HCT116 (cell line): ENCODE data around the gene RBM4B. TPM values are rescaled to one million over a fixed set of nuclear protein-coding genes. Genes with fewer than 3 reads are reported as not detected.
"Not testable (repeated sequence)": the region's sequence is repeated elsewhere in the genome, so short reads cannot be mapped to it uniquely, and the experiment has no call there.

Experiments used
- ATAC-seq: fragments of 200-7000 bp; cut with Tn5 transposase; 2 replicates; pipeline ENCODE4 v1.9.1; 2020; ENCODE audit warnings: mild to moderate bottlenecking, moderate library complexity
- BruUV-seq: library from RNA; stranded (reverse); fragments of 400-500 nt; replicated peaks from 2 replicates; lab custom pipeline; 2021; lab: Mats Ljungman, UMichigan
- CTCF ChIA-PET: fragments of 300-600 bp; sonication (Branson Sonifier 250); formaldehyde crosslinking; loops from one replicate; lab custom pipeline; 2021; ENCODE audit warnings: antibody characterized with exemption; lab: Charles Lee
- POLR2A ChIA-PET: fragments of 300-600, 350-600 bp; sonication (Branson Sonifier 250); formaldehyde crosslinking; loops from one replicate; lab custom pipeline; 2021; ENCODE audit warnings: antibody characterized with exemption; lab: Charles Lee
- RAD21 ChIA-PET, 2 experiments: fragments of 300-600 bp; sonication (Branson Sonifier 250); formaldehyde crosslinking; loops; one replicate each; lab custom pipeline; 2023; ENCODE audit warnings: low total read pairs in 2 of 2; ENCODE audit not compliant: uncharacterized antibody in 2 of 2, unreplicated experiment in 2 of 2, low non-redundant PET in 1 of 2; lab: Charles Lee
- DNase-seq: peaks from one replicate; pipeline ENCODE4 v3.0.0-alpha.2; 2010; ENCODE audit warnings: low read depth, low spot score
- H2AFZ ChIP-seq: fragments of 200-600 bp; shearing (Covaris generic), sonication (generic); 2 replicates; pipeline ENCODE4 v1.6.1; 2017; ENCODE audit warnings: low read depth, mixed run types, mixed read lengths, antibody characterized with exemption, low read length; ENCODE audit not compliant: poor library complexity, severe bottlenecking
- H3K27ac ChIP-seq: 2 replicates; pipeline ENCODE4 v1.5.1; 2012; ENCODE audit warnings: low read depth, low read length
- H3K27me3 ChIP-seq: fragments of 200-600 bp; sonication (generic); 2 replicates; pipeline ENCODE4 v1.6.1; 2016; ENCODE audit warnings: mixed run types, low read length, mixed read lengths; ENCODE audit not compliant: insufficient read depth
- H3K36me3 ChIP-seq, 2 experiments: fragments of 200-500 bp in 1 of 2; fragments of 200-600 bp in 1 of 2; sonication (Bioruptor generic) in 1 of 2; sonication (generic) in 1 of 2; 2 replicates each; pipeline versions ENCODE4 v1.5.1 to v1.6.1; 2014 to 2016; ENCODE audit warnings: low read length in 2 of 2, inconsistent platforms in 1 of 2, mixed read lengths in 1 of 2, mixed run types in 1 of 2; ENCODE audit not compliant: insufficient read depth in 2 of 2, control insufficient read depth in 1 of 2
- H3K4me1 ChIP-seq, 2 experiments: fragments of 200-600 bp in 1 of 2; sonication (generic) in 1 of 2; 2 replicates each; pipeline versions ENCODE4 v1.5.1 to v1.6.1; 2012 to 2017; ENCODE audit warnings: low read length in 2 of 2, inconsistent platforms in 1 of 2, mild to moderate bottlenecking in 1 of 2, mixed read lengths in 1 of 2, mixed run types in 1 of 2, moderate library complexity in 1 of 2; ENCODE audit not compliant: insufficient read depth in 2 of 2, control insufficient read depth in 1 of 2
- H3K4me2 ChIP-seq: fragments of 200-600 bp; sonication (generic); 2 replicates; pipeline ENCODE4 v1.6.1; 2017; ENCODE audit warnings: mixed run types, low read length, mixed read lengths
- H3K4me3 ChIP-seq, 2 experiments: fragments of 200-600 bp in 1 of 2; sonication (generic) in 1 of 2; replicated peaks in 1 of 2; 2 replicates each; pipeline ENCODE4 v1.5.1; 2011 to 2016; ENCODE audit warnings: low read length in 2 of 2, control low read depth in 1 of 2, low read depth in 1 of 2, mild to moderate bottlenecking in 1 of 2, mixed read lengths in 1 of 2, mixed run types in 1 of 2
- H3K79me2 ChIP-seq: fragments of 200-600 bp; sonication (generic); 2 replicates; pipeline ENCODE4 v1.6.1; 2017; ENCODE audit warnings: mild to moderate bottlenecking, mixed run types, low read length, moderate library complexity, mixed read lengths; ENCODE audit not compliant: insufficient read depth
- H3K9ac ChIP-seq: fragments of 200-600 bp; sonication (generic); 2 replicates; pipeline ENCODE4 v1.6.1; 2016; ENCODE audit warnings: low read length, mixed read lengths
- H3K9me2 ChIP-seq: fragments of 200-600 bp; sonication (generic), shearing (Covaris generic); 2 replicates; pipeline ENCODE4 v1.6.1; 2017; ENCODE audit warnings: mixed run types, mild to moderate bottlenecking, moderate library complexity; ENCODE audit not compliant: insufficient read depth
- H3K9me3 ChIP-seq, 2 experiments: fragments of 200-500 bp in 1 of 2; fragments of 200-600 bp in 1 of 2; sonication (Bioruptor generic) in 1 of 2; sonication (generic) in 1 of 2; 2 replicates each; pipeline ENCODE4 v1.6.1; 2014 to 2017; ENCODE audit warnings: low read length in 2 of 2, mixed read lengths in 2 of 2, inconsistent platforms in 1 of 2, low read depth in 1 of 2, mild to moderate bottlenecking in 1 of 2, mixed run types in 1 of 2, moderate library complexity in 1 of 2; ENCODE audit not compliant: control insufficient read depth in 1 of 2, insufficient read depth in 1 of 2
- H4K20me1 ChIP-seq: fragments of 200-600 bp; sonication (generic), shearing (Covaris generic); 2 replicates; pipeline ENCODE4 v1.6.1; 2017; ENCODE audit warnings: mixed run types, mild to moderate bottlenecking, moderate library complexity; ENCODE audit not compliant: insufficient read depth
- CBX3 ChIP-seq: IDR thresholded peaks from 2 replicates; pipeline ENCODE4 v1.6.1; 2012; ENCODE audit warnings: low read depth
- CEBPB ChIP-seq: IDR thresholded peaks from 2 replicates; pipeline ENCODE4 v1.6.1; 2012; ENCODE audit warnings: low read depth
- EGR1 ChIP-seq: IDR thresholded peaks from 2 replicates; pipeline ENCODE4 v1.6.1; 2012; ENCODE audit warnings: low read depth
- FOSL1 ChIP-seq: IDR thresholded peaks from 2 replicates; pipeline ENCODE4 v1.6.1; 2012; ENCODE audit warnings: low read depth
- POLR2A ChIP-seq: IDR thresholded peaks from 2 replicates; pipeline ENCODE4 v1.7.0; 2011; ENCODE audit warnings: borderline replicate concordance; ENCODE audit not compliant: insufficient read depth, insufficient read length; ENCODE audit errors: extremely low read depth
- POLR2AphosphoS5 ChIP-seq: IDR thresholded peaks from 2 replicates; pipeline ENCODE4 v1.6.1; 2011; ENCODE audit warnings: mild to moderate bottlenecking, low read depth, low read length, moderate library complexity
- SIN3A ChIP-seq: IDR thresholded peaks from 2 replicates; pipeline ENCODE4 v1.6.1; 2012; ENCODE audit warnings: low read depth
- SRF ChIP-seq: IDR thresholded peaks from 2 replicates; pipeline ENCODE4 v1.6.1; 2012; ENCODE audit warnings: low read depth
- TCF7L2 ChIP-seq: IDR thresholded peaks from 2 replicates; pipeline ENCODE4 v1.7.0; 2011; ENCODE audit warnings: borderline replicate concordance, inconsistent platforms; ENCODE audit not compliant: insufficient read depth, insufficient read length; ENCODE audit errors: extremely low read depth
- YY1 ChIP-seq: IDR thresholded peaks from 2 replicates; pipeline ENCODE4 v1.6.1; 2011; ENCODE audit warnings: low read length, low read depth, moderate library complexity, mild to moderate bottlenecking; ENCODE audit not compliant: insufficient replicate concordance; ENCODE audit errors: extremely low read depth
- ZNF274 ChIP-seq: fragments of 200-500 bp; sonication (Bioruptor generic); IDR thresholded peaks from 2 replicates; pipeline ENCODE4 v1.6.1; 2014; ENCODE audit warnings: mild to moderate bottlenecking, low read depth, low read length, inconsistent platforms
- intact Hi-C: fragments of 100-400 bp; cut with micrococcal nuclease; formaldehyde crosslinking; loops from 2 replicates; pipeline ENCODE4 v1.10.0; 2022
- total RNA-seq: library from RNA; stranded (reverse); gene quantifications from one replicate; pipeline ENCODE4 v1.2.1, GENCODE V29; 2021; ENCODE audit not compliant: unreplicated experiment
- TF ChIP-seq, protein P1 (sequence below), 3 experiments: fragments of 200-600 bp in 1 of 3; sonication (generic) in 1 of 3; IDR thresholded peaks in 2 of 3; conservative IDR thresholded peaks in 1 of 3; 2 replicates each; pipeline ENCODE4 v1.5.1; 2012 to 2017; ENCODE audit warnings: low read depth in 2 of 3, low read length in 2 of 3, antibody characterized with exemption in 1 of 3, borderline replicate concordance in 1 of 3, control low read depth in 1 of 3, mild to moderate bottlenecking in 1 of 3, mixed read lengths in 1 of 3, mixed run types in 1 of 3, moderate library complexity in 1 of 3; ENCODE audit not compliant: insufficient read depth in 1 of 3
- TF ChIP-seq, protein P2 (sequence below): IDR thresholded peaks from 2 replicates; pipeline ENCODE4 v1.6.1; 2012

Gene RBM4B
- total RNA-seq, 1 experiment from 2014 or later: 18.1 TPM

DNA sequence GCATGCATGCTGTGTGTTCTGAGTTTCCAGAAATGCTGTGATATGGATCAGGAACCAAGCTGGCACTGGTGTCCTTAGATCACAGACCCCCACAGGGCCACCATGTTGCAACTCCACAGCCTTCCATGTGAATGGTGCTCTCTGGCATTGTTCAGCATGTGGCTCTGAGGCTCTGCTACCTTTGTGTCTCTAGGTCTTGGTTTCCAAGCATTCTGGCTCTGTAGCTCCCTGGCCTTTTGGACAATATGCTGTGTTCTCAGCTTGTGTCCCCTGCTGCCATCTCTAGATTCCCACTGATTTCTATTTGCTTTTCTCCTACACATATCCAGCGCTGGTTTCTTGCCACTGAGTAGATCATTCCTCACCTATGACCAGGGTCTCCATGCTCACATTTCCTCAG, 47.4 kb upstream of the RBM4B start:
- Histone ChIP-seq H3K79me2 (peaks cover 8% of the 10 kb centered on the region; the same call in 1 of the 2 replicates), H3K27me3 (no peaks in the 10 kb centered on the region), H3K4me2 (no peak overlapping the region), H3K9me2 (no peaks in the 10 kb centered on the region), H4K20me1 (no peaks in the 10 kb centered on the region), H3K36me3 (no peaks in the 10 kb centered on the region), H3K9ac (no peak overlapping the region), H3K4me1 (peaks cover 15 to 43% of the 10 kb centered on the region in 2 experiments), H3K9me3 (no peaks in the 10 kb centered on the region), H3K27ac (no peak overlapping the region), H3K4me3 (no peak overlapping the region), H2AFZ (no peak overlapping the region)
- no peak for DNase-seq
- TF ChIP-seq ZNF274: no peak
- TF ChIP-seq EGR1: no peak
- TF ChIP-seq CEBPB: no peak
- no peak for TF ChIP-seq SIN3A
- TF ChIP-seq POLR2AphosphoS5: no peak
- no peak for TF ChIP-seq FOSL1
- TF ChIP-seq POLR2A: no peak
- TF ChIP-seq, protein P1, sequence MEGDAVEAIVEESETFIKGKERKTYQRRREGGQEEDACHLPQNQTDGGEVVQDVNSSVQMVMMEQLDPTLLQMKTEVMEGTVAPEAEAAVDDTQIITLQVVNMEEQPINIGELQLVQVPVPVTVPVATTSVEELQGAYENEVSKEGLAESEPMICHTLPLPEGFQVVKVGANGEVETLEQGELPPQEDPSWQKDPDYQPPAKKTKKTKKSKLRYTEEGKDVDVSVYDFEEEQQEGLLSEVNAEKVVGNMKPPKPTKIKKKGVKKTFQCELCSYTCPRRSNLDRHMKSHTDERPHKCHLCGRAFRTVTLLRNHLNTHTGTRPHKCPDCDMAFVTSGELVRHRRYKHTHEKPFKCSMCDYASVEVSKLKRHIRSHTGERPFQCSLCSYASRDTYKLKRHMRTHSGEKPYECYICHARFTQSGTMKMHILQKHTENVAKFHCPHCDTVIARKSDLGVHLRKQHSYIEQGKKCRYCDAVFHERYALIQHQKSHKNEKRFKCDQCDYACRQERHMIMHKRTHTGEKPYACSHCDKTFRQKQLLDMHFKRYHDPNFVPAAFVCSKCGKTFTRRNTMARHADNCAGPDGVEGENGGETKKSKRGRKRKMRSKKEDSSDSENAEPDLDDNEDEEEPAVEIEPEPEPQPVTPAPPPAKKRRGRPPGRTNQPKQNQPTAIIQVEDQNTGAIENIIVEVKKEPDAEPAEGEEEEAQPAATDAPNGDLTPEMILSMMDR (IDR thresholded peaks at IDR 0.05 in 2 of 3, conservative IDR thresholded peaks at IDR 0.05 in 1 of 3; ENCODE audit: borderline replicate concordance in 1 of 3, insufficient read depth in 1 of 3, low read depth in 2 of 3, low read length in 2 of 3): no peak
- no peak for TF ChIP-seq YY1
- no peak for TF ChIP-seq CBX3
- TF ChIP-seq, protein P2, sequence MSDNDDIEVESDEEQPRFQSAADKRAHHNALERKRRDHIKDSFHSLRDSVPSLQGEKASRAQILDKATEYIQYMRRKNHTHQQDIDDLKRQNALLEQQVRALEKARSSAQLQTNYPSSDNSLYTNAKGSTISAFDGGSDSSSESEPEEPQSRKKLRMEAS: no peak
- no peak for TF ChIP-seq SRF
- no peak for TF ChIP-seq TCF7L2
- intact Hi-C loops: no loop called here
- BruUV-seq: no TSS peak
- RAD21 ChIA-PET: no interaction called here
- ATAC-seq: no peak
- CTCF ChIA-PET: no interaction called here
- POLR2A ChIA-PET: no interaction called here

DNA sequence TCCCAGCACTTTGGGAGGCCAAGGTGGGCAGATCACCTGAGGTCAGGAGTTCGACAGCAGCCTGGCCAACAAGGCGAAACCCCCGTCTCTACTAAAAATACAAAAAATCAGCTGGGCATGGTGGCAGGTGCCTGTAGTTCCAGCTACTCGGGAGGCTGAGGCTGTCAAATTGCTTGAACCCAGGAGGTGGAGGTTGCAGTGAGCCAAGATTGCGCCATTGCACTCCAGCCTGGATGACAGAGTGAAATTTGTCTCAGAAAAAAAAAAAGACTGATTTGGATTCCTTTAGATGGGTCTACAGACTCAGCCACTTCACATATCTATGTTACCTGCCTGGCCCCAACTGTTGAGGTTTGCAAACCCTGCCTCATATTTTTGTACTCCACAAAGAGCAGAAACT, 46.5 kb upstream of the RBM4B start:
- H3K79me2 ChIP-seq, H3K4me2 ChIP-seq, H3K36me3 ChIP-seq, H3K27ac ChIP-seq, H2AFZ ChIP-seq, H3K4me3 ChIP-seq, H3K9ac ChIP-seq, intact Hi-C loops, CTCF ChIA-PET, RAD21 ChIA-PET, ATAC-seq, DNase-seq, H4K20me1 ChIP-seq, H3K9me3 ChIP-seq, H3K9me2 ChIP-seq, H3K27me3 ChIP-seq, BruUV-seq: not testable (repeated sequence)
- POLR2A ChIA-PET: interaction anchor here (1.0 kb wide), 1 partner anchor 19 kb away, joined by 3 read pairs; no protein-coding TSS in a partner anchor
- H3K4me1 ChIP-seq: peaks cover 25 to 52% of the 10 kb centered on the region in 2 experiments
